Loucy (cell line): ENCODE data around the gene GNA14.

Experiments used
- H2AFZ ChIP-seq: fragments of 200-600 bp; sonication (generic); 2 replicates; pipeline ENCODE4 v1.6.0; 2016; ENCODE audit warnings: antibody characterized with exemption, mild to moderate bottlenecking, low read length, moderate library complexity
- H3F3A ChIP-seq: fragments of 200-600 bp; 2 replicates; pipeline ENCODE4 v1.6.0; 2016; ENCODE audit warnings: antibody characterized with exemption, low read depth, mild to moderate bottlenecking
- H3K27me3 ChIP-seq: fragments of 200-600 bp; sonication (generic); 2 replicates; pipeline ENCODE4 v1.6.1; 2014; ENCODE audit warnings: low read length, mild to moderate bottlenecking; ENCODE audit not compliant: insufficient read depth, poor library complexity, severe bottlenecking
- H3K36me3 ChIP-seq: fragments of 200-600 bp; sonication (generic); 2 replicates; pipeline ENCODE4 v1.6.1; 2016; ENCODE audit warnings: low read length; ENCODE audit not compliant: insufficient read depth
- H3K4me1 ChIP-seq: fragments of 200-600 bp; sonication (generic); 2 replicates; pipeline ENCODE4 v1.5.1; 2014; ENCODE audit warnings: low read length, mild to moderate bottlenecking; ENCODE audit not compliant: insufficient read depth, poor library complexity, severe bottlenecking
- H3K4me2 ChIP-seq: fragments of 200-600 bp; sonication (generic); 2 replicates; pipeline ENCODE4 v1.6.0; 2014; ENCODE audit warnings: antibody characterized with exemption, low read length, low read depth, mild to moderate bottlenecking; ENCODE audit not compliant: poor library complexity, severe bottlenecking
- H3K4me3 ChIP-seq: fragments of 200-600 bp; sonication (generic); 2 replicates; pipeline ENCODE4 v1.5.1; 2014; ENCODE audit warnings: low read length, mild to moderate bottlenecking, mixed read lengths; ENCODE audit not compliant: poor library complexity, severe bottlenecking
- H3K79me2 ChIP-seq: fragments of 200-600 bp; sonication (generic); 2 replicates; pipeline ENCODE4 v1.6.1; 2014; ENCODE audit warnings: low read length; ENCODE audit not compliant: insufficient read depth
- H3K9ac ChIP-seq: fragments of 200-600 bp; sonication (generic); 2 replicates; pipeline ENCODE4 v1.6.0; 2014; ENCODE audit warnings: mild to moderate bottlenecking, low read depth, low read length, moderate library complexity; ENCODE audit not compliant: poor library complexity, severe bottlenecking
- H3K9me2 ChIP-seq: fragments of 200-600 bp; sonication (generic); replicated peaks from 2 replicates; pipeline ENCODE4 v1.6.1; 2016; ENCODE audit warnings: low read depth, low read length, mixed read lengths
- H3K9me3 ChIP-seq: fragments of 200-600 bp; sonication (generic); 2 replicates; pipeline ENCODE4 v1.6.1; 2014; ENCODE audit warnings: mild to moderate bottlenecking, antibody characterized with exemption, low read length, low read depth; ENCODE audit not compliant: insufficient read depth
- H4K20me1 ChIP-seq: fragments of 200-600 bp; sonication (generic); 2 replicates; pipeline ENCODE4 v1.6.0; 2014; ENCODE audit warnings: antibody characterized with exemption, low read length, mild to moderate bottlenecking; ENCODE audit not compliant: insufficient read depth, poor library complexity, severe bottlenecking
- EZH2phosphoT487 ChIP-seq: fragments of 200-600 bp; IDR thresholded peaks from 2 replicates; pipeline ENCODE4 v1.6.1; 2018; ENCODE audit warnings: antibody characterized with exemption, mild to moderate bottlenecking, moderate library complexity, borderline replicate concordance
- TF ChIP-seq, protein P1 (sequence below): fragments of 200-600 bp; sonication (generic); conservative IDR thresholded peaks from 2 replicates; pipeline ENCODE4 v1.5.1; 2014; ENCODE audit warnings: mild to moderate bottlenecking, antibody characterized with exemption, low read length

The GNA14 gene

DNA sequence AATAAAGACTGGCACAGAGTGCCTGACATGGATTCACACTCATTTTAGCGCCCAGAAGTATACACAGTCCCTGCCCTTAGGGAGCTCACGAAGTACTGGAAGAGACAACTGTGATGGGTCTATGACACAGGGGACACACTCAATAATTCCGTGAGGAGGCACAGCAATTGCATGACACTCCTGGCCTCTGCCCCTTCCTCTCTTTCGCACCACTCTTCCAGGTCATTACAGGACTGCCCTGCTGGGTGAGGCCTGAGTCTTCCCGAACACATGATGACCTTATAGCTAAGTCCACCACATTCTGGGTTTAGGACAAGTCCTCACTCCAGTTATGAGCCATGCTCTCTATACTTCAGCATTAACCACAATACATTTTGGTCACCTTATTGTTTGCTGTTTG, 134.7 kb downstream of the GNA14 start:
- peaks cover 11% of the 10 kb centered on the region for H3K4me1 ChIP-seq
- H3K4me2 ChIP-seq = no peak overlapping the region
- no peaks in the 10 kb centered on the region for H3K79me2 ChIP-seq
- H3K9me2 ChIP-seq = no peaks in the 10 kb centered on the region
- H3K9me3 ChIP-seq = no peaks in the 10 kb centered on the region
- H3K36me3 ChIP-seq = no peaks in the 10 kb centered on the region
- H3K4me3 ChIP-seq = no peak overlapping the region
- H3K9ac ChIP-seq = no peak overlapping the region
- H3K27me3 ChIP-seq = no peaks in the 10 kb centered on the region
- no peaks in the 10 kb centered on the region for H4K20me1 ChIP-seq
- no peak for TF ChIP-seq EZH2phosphoT487
- TF ChIP-seq, protein P1, sequence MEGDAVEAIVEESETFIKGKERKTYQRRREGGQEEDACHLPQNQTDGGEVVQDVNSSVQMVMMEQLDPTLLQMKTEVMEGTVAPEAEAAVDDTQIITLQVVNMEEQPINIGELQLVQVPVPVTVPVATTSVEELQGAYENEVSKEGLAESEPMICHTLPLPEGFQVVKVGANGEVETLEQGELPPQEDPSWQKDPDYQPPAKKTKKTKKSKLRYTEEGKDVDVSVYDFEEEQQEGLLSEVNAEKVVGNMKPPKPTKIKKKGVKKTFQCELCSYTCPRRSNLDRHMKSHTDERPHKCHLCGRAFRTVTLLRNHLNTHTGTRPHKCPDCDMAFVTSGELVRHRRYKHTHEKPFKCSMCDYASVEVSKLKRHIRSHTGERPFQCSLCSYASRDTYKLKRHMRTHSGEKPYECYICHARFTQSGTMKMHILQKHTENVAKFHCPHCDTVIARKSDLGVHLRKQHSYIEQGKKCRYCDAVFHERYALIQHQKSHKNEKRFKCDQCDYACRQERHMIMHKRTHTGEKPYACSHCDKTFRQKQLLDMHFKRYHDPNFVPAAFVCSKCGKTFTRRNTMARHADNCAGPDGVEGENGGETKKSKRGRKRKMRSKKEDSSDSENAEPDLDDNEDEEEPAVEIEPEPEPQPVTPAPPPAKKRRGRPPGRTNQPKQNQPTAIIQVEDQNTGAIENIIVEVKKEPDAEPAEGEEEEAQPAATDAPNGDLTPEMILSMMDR = no peak
- no peak overlapping the region for H2AFZ ChIP-seq
- no peaks in the 10 kb centered on the region for H3F3A ChIP-seq

- no peak overlapping the region for H3K4me3 ChIP-seq
Measured at GRCh38 chr9:77512876-77513275, 135.2 kb downstream of the GNA14 start.

DNA sequence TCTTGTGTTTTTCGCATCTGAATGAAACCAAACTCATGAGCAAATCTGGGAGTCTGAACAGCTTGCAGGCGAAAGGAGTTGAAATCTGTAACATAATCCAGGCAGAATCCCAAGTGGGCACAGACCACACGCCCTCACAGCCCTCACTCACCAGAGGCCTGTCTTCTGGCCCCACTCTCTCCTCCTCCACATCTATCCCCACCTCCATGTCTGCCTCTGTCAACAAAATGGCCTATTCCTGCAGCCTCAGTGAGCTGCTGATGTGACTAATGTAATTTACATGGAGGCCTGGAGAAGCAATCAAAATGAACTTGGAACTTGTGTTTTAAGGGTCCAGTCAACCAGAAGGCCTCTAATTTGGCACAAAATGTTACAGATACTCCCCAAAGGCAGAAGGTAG, 136.6 kb downstream of the GNA14 start:
- Histone ChIP-seq H2AFZ (no peak overlapping the region), H3K9me2 (no peaks in the 10 kb centered on the region), H3K36me3 (no peaks in the 10 kb centered on the region), H3K9ac (no peak overlapping the region), H3K27me3 (no peaks in the 10 kb centered on the region), H3K4me3 (no peak overlapping the region), H3K9me3 (no peaks in the 10 kb centered on the region), H3K4me2 (no peak overlapping the region), H4K20me1 (no peaks in the 10 kb centered on the region), H3K79me2 (no peaks in the 10 kb centered on the region), H3F3A (no peaks in the 10 kb centered on the region), H3K4me1 (peaks cover 11% of the 10 kb centered on the region)
- TF ChIP-seq EZH2phosphoT487 = no peak
- TF ChIP-seq, protein P1 = no peak

More at GRCh38 chr9:77512876-77513275, 135.2 kb downstream of the GNA14 start:
- no peaks in the 10 kb centered on the region for H4K20me1 ChIP-seq
- no peaks in the 10 kb centered on the region for H3K27me3 ChIP-seq
- no peak overlapping the region for H3K9ac ChIP-seq
- H3K9me2 ChIP-seq = no peaks in the 10 kb centered on the region
- H3K4me1 ChIP-seq = peaks cover 11% of the 10 kb centered on the region
- H3K79me2 ChIP-seq = no peaks in the 10 kb centered on the region
- no peaks in the 10 kb centered on the region for H3F3A ChIP-seq
- no peaks in the 10 kb centered on the region for H3K36me3 ChIP-seq
- no peaks in the 10 kb centered on the region for H3K9me3 ChIP-seq
- H2AFZ ChIP-seq = no peak overlapping the region
- TF ChIP-seq, protein P1 = no peak
- TF ChIP-seq EZH2phosphoT487 = no peak
- H3K4me2 ChIP-seq = no peak overlapping the region
